ENCODE data around the gene GORAB. TPM values are rescaled to one million over a fixed set of nuclear protein-coding genes. Genes with fewer than 3 reads are reported as not detected.

Gene GORAB
- total and polyA plus RNA-seq, 9 donors, result 9.1 to 24.0 (median 12.0) TPM

DNA sequence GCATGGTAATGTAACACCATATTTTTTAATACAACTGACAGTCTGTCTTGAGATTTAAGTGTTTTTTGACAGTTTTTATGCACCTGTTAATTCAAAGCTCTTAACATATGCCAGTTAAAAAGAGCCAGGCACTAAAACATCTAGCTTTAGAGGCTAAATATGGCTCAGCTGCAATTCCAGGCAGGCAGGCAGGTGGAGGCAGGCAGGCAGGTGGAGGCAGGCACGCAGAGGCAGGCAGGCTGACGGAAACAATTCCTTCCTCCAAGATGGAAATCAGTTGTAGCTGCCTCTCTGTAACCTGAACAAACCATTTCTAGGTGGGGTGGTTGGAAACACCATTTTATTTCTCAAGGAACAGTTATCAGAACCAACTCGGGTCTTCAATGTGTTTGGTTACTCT is 51.2 kb downstream of the GORAB start:
- Histone ChIP-seq H3K4me1 (ENCODE audit: insufficient read depth) (peaks cover 2% of the 10 kb centered on the region), H3K9me3 (no peaks in the 10 kb centered on the region), H3K27me3 (no peaks in the 10 kb centered on the region), H3K36me3 (no peaks in the 10 kb centered on the region), H3K27ac (no peak overlapping the region), H3K4me3 (no peak overlapping the region)
- intact Hi-C loops (cut with DNase I), result loop anchor here in 1 of 4 donors (10.0 kb wide), 1 partner anchor 82 kb away; the partner anchor contains the start of gene PRRX1
- TF ChIP-seq EP300 (IDR thresholded peaks at IDR 0.05) (no peak), POLR2A (IDR thresholded peaks at IDR 0.05) (no peak)
- TF ChIP-seq, protein P1, sequence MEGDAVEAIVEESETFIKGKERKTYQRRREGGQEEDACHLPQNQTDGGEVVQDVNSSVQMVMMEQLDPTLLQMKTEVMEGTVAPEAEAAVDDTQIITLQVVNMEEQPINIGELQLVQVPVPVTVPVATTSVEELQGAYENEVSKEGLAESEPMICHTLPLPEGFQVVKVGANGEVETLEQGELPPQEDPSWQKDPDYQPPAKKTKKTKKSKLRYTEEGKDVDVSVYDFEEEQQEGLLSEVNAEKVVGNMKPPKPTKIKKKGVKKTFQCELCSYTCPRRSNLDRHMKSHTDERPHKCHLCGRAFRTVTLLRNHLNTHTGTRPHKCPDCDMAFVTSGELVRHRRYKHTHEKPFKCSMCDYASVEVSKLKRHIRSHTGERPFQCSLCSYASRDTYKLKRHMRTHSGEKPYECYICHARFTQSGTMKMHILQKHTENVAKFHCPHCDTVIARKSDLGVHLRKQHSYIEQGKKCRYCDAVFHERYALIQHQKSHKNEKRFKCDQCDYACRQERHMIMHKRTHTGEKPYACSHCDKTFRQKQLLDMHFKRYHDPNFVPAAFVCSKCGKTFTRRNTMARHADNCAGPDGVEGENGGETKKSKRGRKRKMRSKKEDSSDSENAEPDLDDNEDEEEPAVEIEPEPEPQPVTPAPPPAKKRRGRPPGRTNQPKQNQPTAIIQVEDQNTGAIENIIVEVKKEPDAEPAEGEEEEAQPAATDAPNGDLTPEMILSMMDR (IDR thresholded peaks at IDR 0.05), result no peak
- WGBS, 3 donors, result 87 to 91% (median 89%) methylated on average over 3 of the region's 3 CpGs
- no peak for DNase-seq

DNA sequence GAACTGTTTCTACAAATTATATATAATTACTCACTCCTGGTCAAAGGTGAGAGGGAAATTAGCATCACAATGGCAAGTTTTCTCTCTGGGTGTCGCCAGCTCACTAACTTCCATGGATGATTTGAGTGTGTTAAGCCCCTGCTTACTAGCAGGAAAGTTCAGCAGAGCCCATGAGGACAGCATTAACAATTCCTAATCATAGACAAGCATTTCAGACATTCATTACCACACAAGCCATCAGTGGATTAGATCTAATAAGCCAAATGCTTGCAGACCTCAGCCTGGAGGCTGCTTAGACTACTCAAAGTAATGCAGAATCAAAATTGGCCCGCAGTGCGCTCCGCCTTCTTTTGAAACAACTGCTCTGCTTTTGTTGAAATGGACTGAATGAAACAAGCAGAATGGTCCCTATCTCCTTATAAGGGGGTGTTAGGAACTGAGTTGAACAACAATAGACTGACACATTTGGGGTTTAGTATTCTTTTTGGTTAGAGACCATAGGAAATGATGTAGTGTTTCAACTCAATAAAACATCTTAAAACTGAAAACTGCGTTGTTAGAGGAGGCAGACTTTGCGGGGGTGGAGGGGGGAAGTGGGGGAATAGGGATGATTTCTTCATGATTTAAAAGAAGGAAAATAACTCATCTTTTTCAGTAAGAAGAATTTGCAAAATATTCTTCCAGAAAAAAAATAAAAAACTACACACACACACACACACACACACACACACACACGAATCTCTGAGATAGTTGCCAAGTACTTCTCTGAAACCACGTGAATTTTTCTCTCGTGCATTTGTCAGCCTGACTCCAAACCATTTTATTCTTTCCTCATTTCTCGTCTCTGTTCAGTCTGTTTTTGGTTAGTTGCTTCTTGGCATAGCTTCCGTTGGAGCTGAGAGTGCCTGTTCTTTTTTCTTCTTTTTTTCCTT is 54.6 kb downstream of the GORAB start:
- Histone ChIP-seq H3K36me3 (no peaks in the 10 kb centered on the region), H3K9me3 (no peaks in the 10 kb centered on the region), H3K4me3 (peak overlapping the region; percentile 18), H3K4me1 (ENCODE audit: insufficient read depth) (peaks cover 2% of the 10 kb centered on the region), H3K27me3 (no peaks in the 10 kb centered on the region), H3K27ac (peak overlapping the region in 1 of 2 donors; percentile 57)
- WGBS, 3 donors, result 27 to 31% (median 29%) methylated on average over 11 of the region's 11 CpGs
- TF ChIP-seq POLR2A (IDR thresholded peaks at IDR 0.05), result no peak
- TF ChIP-seq EP300 (IDR thresholded peaks at IDR 0.05), result no peak
- TF ChIP-seq, protein P1 (IDR thresholded peaks at IDR 0.05), result no peak
- DNase-seq, result peak in 4 of 5 donors; percentile 26 to 62 (median 48)
- intact Hi-C loops (cut with DNase I), result loop anchor here in 1 of 4 donors (10.0 kb wide), 1 partner anchor 78 kb away; the partner anchor contains the start of gene PRRX1

DNA sequence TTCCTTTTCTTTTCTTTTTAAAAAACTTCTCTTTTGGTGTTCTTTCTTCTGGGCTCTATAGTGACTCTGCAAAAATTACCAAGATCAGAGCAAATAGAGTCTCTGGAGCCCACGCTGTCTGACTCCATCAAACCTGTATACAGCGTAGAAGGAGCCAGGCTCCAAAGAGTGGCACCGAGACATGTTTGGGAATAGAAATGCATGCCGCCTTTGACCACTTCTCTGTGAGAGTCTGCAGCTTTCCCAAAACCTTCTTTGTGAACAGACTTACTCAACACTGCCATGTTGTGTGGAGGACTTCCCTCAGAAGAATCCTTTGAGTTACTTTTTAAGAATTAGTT is 55.3 kb downstream of the GORAB start:
- intact Hi-C loops (cut with DNase I), result loop anchor here in 1 of 4 donors (10.0 kb wide), 1 partner anchor 78 kb away; the partner anchor contains the start of gene PRRX1
- Histone ChIP-seq H3K27ac (peak overlapping the region in 1 of 2 donors; percentile 57), H3K27me3 (no peaks in the 10 kb centered on the region), H3K9me3 (no peaks in the 10 kb centered on the region), H3K4me1 (ENCODE audit: insufficient read depth) (peaks cover 2% of the 10 kb centered on the region), H3K36me3 (no peaks in the 10 kb centered on the region), H3K4me3 (peak overlapping the region; percentile 7)
- no peak for DNase-seq
- WGBS, 3 donors, result 78 to 84% (median 83%) methylated on average over 4 of the region's 4 CpGs
- TF ChIP-seq, protein P1 (IDR thresholded peaks at IDR 0.05), result no peak
- TF ChIP-seq EP300 (IDR thresholded peaks at IDR 0.05) (no peak), POLR2A (IDR thresholded peaks at IDR 0.05) (no peak)

DNA sequence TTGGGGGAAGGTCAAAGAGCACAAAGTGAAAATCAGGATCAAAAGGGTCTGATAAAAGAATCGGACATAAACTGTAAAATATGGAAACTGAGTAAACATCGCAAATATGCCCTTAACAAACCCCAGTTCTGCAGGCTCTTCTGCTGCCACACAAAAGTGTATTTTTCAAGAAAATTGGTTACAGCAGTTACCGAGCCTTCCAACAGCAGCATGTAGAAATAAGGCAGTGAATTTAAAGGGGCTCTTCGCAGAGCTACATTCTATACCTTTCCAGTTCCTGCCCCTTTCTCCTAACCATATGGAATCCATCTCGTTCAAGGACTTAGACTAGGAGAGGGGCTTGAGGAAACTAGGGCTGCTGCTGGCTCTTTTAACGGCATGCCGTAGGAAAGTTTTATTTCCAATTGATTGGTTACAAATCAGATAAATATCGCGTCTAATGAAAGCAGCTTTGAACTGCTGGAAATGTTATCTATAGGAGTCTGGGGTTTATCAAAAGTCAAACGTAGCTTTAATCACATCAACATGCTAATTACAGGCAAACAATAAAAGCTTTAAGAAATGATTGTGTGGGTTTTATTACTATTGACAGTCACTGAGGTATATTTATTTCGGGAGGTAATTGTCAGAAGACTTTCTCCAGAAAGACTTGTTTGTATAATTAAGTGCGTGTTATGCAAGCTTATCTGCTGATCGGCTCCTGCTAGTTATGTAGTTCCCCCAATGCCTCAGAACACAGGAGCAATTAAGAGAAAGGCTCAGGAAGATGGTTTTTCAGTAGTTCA is 59.1 kb downstream of the GORAB start:
- DNase-seq, result no peak
- Histone ChIP-seq H3K36me3 (no peaks in the 10 kb centered on the region), H3K27me3 (no peaks in the 10 kb centered on the region), H3K4me1 (ENCODE audit: insufficient read depth) (peaks cover 3% of the 10 kb centered on the region), H3K4me3 (no peak overlapping the region), H3K27ac (no peak overlapping the region), H3K9me3 (no peaks in the 10 kb centered on the region)
- intact Hi-C loops (cut with DNase I), result no loop called here
- TF ChIP-seq POLR2A (IDR thresholded peaks at IDR 0.05) (no peak), EP300 (IDR thresholded peaks at IDR 0.05) (no peak)
- TF ChIP-seq, protein P1 (IDR thresholded peaks at IDR 0.05), result no peak
- 56 to 69% (median 62%) methylated on average over 13 of the region's 13 CpGs for WGBS, 3 donors
